ENCODE results near the gene NDUFA3.

Gene NDUFA3

GRCh38 chr19:54128441-54128725 is 25.7 kb downstream of the NDUFA3 start:
- TF ChIP-seq SIN3A (IDR thresholded peaks at IDR 0.05; ENCODE audit: borderline replicate concordance, insufficient read depth, low read length) (no peak), FOXP2 (optimal IDR thresholded peaks at IDR 0.05; ENCODE audit: borderline replicate concordance, extremely low read depth, extremely low read length, insufficient read depth) (no peak), REST (IDR thresholded peaks at IDR 0.05; ENCODE audit: insufficient read depth in 1 of 2, low read depth in 2 of 2, low read length in 2 of 2) (no peak), POLR2AphosphoS5 (IDR thresholded peaks at IDR 0.05; ENCODE audit: low read depth, low read length) (no peak), TAF1 (IDR thresholded peaks at IDR 0.05; ENCODE audit: borderline replicate concordance, insufficient read depth, low read length) (no peak)

GRCh38 chr19:54128796-54129616 is 26.4 kb downstream of the NDUFA3 start:
- TF ChIP-seq POLR2AphosphoS5 (IDR thresholded peaks at IDR 0.05; ENCODE audit: low read depth, low read length) (no peak), FOXP2 (optimal IDR thresholded peaks at IDR 0.05; ENCODE audit: borderline replicate concordance, extremely low read depth, extremely low read length, insufficient read depth) (no peak), SIN3A (IDR thresholded peaks at IDR 0.05; ENCODE audit: borderline replicate concordance, insufficient read depth, low read length) (no peak), TAF1 (IDR thresholded peaks at IDR 0.05; ENCODE audit: borderline replicate concordance, insufficient read depth, low read length) (no peak), REST (IDR thresholded peaks at IDR 0.05; ENCODE audit: insufficient read depth in 1 of 2, low read depth in 2 of 2, low read length in 2 of 2) (no peak)

- TF ChIP-seq SIN3A (IDR thresholded peaks at IDR 0.05; ENCODE audit: borderline replicate concordance, insufficient read depth, low read length) = no peak
- no peak for TF ChIP-seq TAF1 (IDR thresholded peaks at IDR 0.05; ENCODE audit: borderline replicate concordance, insufficient read depth, low read length)
Observed at GRCh38 chr19:54129617-54129996, 27.0 kb downstream of the NDUFA3 start.

- no peak for TF ChIP-seq FOXP2 (optimal IDR thresholded peaks at IDR 0.05; ENCODE audit: borderline replicate concordance, extremely low read depth, extremely low read length, insufficient read depth)
- no peak for TF ChIP-seq SIN3A (IDR thresholded peaks at IDR 0.05; ENCODE audit: borderline replicate concordance, insufficient read depth, low read length)
- TF ChIP-seq POLR2AphosphoS5 (IDR thresholded peaks at IDR 0.05; ENCODE audit: low read depth, low read length) = no peak
- TF ChIP-seq TAF1 (IDR thresholded peaks at IDR 0.05; ENCODE audit: borderline replicate concordance, insufficient read depth, low read length) = no peak
Observed at GRCh38 chr19:54133312-54133956, 30.8 kb downstream of the NDUFA3 start.

- no peak for TF ChIP-seq TAF1 (IDR thresholded peaks at IDR 0.05; ENCODE audit: borderline replicate concordance, insufficient read depth, low read length)
- TF ChIP-seq REST (IDR thresholded peaks at IDR 0.05; ENCODE audit: insufficient read depth in 1 of 2, low read depth in 2 of 2, low read length in 2 of 2) = no peak
- TF ChIP-seq SIN3A (IDR thresholded peaks at IDR 0.05; ENCODE audit: borderline replicate concordance, insufficient read depth, low read length) = no peak
- no peak for TF ChIP-seq POLR2AphosphoS5 (IDR thresholded peaks at IDR 0.05; ENCODE audit: low read depth, low read length)
- no peak for TF ChIP-seq FOXP2 (optimal IDR thresholded peaks at IDR 0.05; ENCODE audit: borderline replicate concordance, extremely low read depth, extremely low read length, insufficient read depth)
Observed at GRCh38 chr19:54133957-54134590, 31.4 kb downstream of the NDUFA3 start.

Data from PFSK-1 (cell line).